HG03342 (cell line): Measurements from ENCODE around the gene NMUR1.
A peak's percentile ranks its signal among the peaks of the same experiment; 100 is the strongest.
"Not testable (repeated sequence)": the region's sequence is repeated elsewhere in the genome, so short reads cannot be mapped to it uniquely, and the experiment has no call there.

Experiments used
- ATAC-seq: cut with Tn5 transposase; IDR thresholded peaks from one replicate; pipeline ENCODE4 v1.9.1; 2021; ENCODE audit warnings: mild to moderate bottlenecking, moderate library complexity; ENCODE audit not compliant: unreplicated experiment

Gene NMUR1, protein sequence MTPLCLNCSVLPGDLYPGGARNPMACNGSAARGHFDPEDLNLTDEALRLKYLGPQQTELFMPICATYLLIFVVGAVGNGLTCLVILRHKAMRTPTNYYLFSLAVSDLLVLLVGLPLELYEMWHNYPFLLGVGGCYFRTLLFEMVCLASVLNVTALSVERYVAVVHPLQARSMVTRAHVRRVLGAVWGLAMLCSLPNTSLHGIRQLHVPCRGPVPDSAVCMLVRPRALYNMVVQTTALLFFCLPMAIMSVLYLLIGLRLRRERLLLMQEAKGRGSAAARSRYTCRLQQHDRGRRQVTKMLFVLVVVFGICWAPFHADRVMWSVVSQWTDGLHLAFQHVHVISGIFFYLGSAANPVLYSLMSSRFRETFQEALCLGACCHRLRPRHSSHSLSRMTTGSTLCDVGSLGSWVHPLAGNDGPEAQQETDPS

GRCh38 chr2:231530099-231531011 is at the start of gene NMUR1:
Gene NMUR1, minus strand, starts transcription at chr2:231530445. Its CDS starts 84 bp downstream, at chr2:231530361.
- ATAC-seq = no peak

DNA sequence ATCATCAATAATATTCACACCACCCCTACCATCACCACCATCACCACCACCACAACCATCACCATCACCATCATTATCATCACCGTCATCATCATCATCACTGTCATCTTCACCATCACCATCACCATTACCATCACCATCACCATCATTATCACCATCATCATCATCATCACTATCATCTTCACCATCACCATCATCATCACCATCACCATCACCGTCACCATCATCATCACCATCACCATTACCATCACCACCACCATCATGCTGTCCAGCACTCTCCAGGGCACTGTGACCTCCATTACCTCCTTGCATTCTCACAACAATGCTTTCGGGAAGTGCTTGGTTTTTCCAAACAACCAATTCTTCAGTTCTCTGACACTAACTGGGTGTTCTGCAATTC is 49.3 kb upstream of the NMUR1 start:
- no peak for ATAC-seq

DNA sequence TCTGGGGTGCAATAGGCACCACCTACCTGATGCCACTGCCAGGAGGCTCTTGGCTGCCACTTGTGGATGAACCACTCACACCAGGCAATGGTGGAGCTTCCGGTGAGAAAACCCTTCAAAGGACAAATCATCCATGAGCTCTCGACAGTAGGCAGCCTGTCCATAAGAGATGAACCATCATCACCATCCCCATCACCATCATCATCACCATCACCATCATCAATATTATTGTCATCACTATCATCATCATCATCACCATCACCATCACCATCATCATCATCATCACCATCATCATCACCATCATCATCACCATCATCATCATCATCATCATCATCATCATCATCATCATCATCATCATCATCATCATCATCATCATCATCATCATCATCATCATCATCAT is 48.4 kb upstream of the NMUR1 start:
- not testable (repeated sequence) for ATAC-seq

- no peak for ATAC-seq
These were observed 46.2 kb upstream of the NMUR1 start for GRCh38 chr2:231576465-231576864.

DNA sequence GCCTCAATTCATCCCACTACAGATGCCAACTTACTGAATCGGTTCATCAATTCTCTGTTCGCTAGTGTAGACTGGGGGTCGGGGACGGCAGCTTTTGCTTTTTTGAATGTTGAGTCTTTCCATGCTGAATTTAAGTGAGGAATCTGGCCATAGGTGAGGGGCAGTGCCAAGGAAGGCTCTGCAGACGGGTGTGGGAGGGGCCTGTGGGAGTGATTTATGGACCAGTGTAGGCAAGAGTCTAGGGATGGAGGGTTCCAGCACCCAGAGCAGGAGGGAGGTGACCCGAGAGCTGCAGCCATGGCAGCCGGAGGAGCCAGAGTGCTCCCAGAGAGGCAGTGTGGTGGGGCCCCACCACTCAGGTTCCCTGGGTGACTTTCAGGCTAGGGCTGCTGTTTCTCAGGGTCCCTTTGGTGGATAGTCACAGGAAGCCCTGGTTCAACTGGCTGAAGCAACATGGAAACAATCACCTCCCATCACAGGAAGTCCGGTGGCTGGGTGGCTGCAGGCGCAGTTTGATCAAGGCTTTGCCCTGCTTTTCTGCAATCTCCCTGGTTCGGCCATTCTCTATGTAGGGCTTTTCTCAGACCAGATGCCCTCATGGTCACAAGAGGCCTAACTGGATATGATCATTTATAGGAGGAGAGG is 45.5 kb upstream of the NMUR1 start:
- no peak for ATAC-seq

DNA sequence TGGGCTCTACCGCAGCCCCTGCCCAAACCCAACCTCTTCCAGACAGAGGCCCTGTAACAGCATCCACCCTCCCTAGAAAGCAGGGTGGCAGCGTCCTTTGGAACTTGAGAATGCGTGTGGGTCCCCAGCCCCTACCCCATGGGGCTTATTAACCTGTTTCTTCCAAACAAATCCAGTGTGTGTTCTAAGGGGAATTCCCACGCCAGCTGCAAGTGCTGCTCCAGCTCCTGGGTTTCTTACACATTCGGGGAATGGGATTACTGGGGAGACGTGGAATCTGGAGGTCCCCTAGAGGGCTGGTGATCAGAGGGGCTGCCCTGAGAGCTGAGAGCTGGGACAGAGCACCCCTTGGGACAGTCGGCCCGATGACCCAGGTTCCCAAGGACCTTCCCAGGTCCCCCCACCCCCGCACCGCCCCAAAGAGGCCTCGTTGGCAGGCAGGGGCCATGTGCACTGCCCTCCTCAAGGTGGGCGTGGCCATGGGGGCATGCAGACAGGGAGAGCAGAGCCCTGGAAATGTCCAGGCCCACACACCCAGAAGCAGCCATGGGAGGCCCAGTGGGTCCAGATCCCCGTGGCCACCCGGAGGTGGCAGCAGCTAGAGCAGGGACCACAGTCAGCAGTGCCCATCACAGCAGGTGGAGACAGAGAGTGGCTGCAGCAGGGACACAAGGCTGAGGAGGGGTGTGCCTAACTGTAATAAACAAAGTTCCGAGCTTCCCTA is 43.6 kb upstream of the NMUR1 start:
- no peak for ATAC-seq

- no peak for ATAC-seq
These were observed 42.9 kb upstream of the NMUR1 start for GRCh38 chr2:231573096-231573495.

- ATAC-seq = no peak
These were observed 41.5 kb upstream of the NMUR1 start for GRCh38 chr2:231571661-231572191.

- not testable (repeated sequence) for ATAC-seq
These were observed 40.7 kb upstream of the NMUR1 start for GRCh38 chr2:231570915-231571314.

- ATAC-seq = no peak
These were observed 38.7 kb upstream of the NMUR1 start for GRCh38 chr2:231568785-231569435.

DNA sequence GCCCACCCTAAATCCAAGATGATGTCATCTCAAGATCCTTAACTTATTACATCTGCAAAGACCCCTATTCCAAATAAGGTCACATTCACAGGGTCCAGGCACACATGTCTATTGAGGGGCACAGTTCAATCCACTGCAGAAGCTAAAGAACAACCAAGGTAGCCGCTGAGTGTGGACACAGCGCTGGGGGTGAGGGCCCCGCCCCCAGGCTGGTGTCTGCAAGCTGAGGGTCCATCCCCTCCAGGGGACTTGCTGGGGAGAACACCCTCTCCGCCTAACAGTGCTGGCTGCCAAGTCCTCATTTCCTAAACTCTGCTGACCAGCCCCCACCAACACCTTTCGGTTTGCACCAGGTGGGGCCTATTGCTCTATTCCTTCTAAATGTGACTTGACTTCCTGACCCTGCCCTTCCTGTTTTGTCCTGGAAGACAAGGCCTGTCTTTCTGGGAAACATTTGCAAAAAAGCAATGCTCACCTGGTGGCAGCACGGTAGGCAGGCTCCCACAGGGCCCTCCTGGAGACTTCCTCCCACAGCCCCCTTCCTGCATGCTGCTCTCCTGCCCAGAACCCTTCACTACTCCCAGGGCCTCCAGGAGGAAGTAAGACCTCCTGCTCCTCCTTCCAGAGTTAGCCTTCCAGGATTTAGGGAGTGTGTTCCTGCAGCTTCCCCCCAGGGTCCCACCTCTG is 38.0 kb upstream of the NMUR1 start:
- ATAC-seq = no peak

DNA sequence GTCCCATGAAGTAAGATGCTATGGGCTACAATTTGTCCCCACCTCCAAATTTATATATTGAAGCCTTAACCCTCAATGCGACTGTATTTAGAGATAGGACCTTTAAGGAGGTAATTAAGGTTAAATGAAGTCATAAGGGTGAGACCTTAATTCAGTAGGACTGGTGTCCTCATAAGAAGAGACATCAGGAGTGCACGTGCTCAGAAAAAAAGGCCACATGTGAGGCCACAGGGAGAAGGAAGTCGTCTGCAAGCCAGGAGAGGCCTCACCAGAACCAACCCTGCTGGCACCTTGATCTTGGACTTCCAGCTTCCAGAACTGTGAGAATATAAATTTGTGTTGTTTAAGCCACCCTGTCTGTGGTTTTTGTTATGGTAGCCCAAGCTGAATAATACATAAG is 36.9 kb upstream of the NMUR1 start:
- ATAC-seq = no peak

DNA sequence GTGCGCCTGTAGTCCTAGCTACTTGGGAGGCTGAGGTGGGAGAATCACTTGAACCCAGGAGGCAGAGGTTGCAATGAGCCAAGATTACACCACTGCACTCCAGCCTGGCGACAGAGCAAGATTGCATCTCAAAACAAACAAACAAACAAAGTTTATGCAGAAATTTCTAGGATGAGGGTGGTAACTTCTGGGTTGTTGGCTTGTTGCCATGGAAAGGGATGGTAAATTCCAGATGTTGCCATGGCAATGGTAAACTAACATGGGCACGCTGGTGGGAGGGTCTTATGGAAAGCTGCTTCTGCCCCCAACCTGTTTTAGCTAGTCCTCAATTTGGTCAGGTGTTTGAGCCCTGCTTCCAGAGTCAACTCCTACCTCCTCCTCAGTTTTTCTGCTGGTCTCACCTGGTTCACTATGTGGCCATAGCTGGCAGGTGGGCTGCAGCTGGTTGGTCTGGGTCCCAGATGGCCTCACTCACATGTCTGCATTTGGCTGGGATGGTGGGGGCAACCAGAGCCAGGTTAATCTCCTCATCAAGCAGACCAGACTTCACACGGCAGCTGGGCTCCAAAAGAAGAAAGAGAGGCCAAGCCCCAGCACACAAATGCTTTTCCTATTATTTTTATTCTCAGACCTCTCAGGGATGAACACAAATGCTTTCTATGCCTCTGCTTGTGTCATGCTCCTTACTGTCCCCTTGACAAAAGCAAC is 35.8 kb upstream of the NMUR1 start:
- ATAC-seq = no peak

- peak; percentile 58 for ATAC-seq
These were observed 33.2 kb upstream of the NMUR1 start for GRCh38 chr2:231563378-231563961.

DNA sequence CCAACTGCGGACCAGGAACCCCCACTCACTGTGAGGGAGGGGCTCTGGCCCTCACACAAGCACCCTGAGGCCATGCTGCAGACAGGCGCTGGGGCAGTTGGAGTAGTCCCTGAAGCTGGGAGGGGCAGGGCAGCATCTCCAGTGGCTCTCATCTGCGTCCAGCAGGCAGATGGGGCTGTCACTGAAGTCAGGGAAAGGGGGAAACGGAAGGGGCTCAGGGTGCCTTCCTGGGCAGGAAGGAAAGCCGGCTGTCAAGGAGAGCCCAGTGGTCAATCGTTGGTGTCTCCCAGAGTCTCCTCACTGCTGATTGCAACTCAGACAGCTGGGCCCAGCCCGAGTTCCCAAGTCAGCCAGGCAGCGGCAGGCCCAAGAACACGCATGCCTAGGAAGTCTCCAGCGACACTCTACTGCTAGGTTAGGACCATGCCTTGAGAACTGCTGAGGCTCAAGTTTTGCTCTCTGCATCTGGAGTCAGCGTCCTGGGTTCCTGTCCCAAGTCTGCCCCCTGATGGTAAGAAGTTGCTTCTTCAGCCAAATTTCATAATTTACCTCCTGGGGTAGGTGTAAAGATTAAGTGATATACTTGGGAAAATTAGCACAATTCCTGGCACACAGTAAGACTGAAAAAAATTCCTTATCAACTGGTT is 27.4 kb upstream of the NMUR1 start:
- peak; percentile 82 for ATAC-seq

DNA sequence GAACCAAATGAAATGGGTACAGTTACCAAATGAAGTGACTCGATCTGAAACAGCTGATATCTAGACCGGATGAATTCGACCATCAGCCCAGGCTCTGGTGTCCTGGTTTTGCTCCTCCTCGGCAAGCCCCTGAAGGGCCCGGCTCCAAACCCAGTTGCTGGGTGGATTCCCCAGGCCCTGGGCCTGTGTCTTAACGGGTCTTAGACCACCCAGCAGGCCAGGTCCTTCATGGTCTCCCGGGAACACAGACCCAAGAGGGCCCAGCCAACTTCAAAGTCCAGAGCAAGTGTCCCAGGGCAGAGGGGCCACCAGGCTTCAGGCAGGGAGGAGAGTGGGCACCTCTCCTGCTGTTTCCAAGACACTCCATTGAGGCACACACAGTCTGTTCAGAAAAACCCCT is 26.7 kb upstream of the NMUR1 start:
- ATAC-seq = no peak

DNA sequence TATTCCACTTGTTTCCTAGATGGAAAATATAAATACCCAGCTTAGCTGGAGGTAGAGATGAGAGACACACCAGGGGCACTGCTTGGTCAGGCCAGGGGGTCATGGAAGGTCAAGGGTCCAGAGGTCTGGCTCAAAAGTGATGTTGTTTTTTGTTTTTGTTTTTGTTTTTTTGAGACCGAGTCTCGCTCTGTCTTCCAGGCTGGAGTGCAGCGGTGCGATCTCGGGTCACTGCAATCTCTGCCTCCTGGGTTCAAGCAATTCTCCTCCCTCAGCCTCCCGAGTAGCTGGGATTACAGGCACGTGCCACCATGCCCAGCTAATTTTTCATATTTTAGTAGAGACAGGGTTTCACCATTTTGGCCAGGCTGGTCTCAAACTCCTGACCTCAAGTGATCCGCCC is 26.3 kb upstream of the NMUR1 start:
- not testable (repeated sequence) for ATAC-seq
